HG03460 (cell line): ENCODE results near the gene DGKI.

Source experiments
- ATAC-seq: cut with Tn5 transposase; IDR thresholded peaks from one replicate; pipeline ENCODE4 v1.9.1; 2021; ENCODE audit not compliant: unreplicated experiment

Gene DGKI

GRCh38 chr7:137563981-137564380, 282.8 kb downstream of the DGKI start:
- ATAC-seq, result no peak

- no peak for ATAC-seq
Observed at GRCh38 chr7:137547485-137547884, 299.3 kb downstream of the DGKI start.

- no peak for ATAC-seq
Observed at GRCh38 chr7:137546671-137547070, 300.1 kb downstream of the DGKI start.

GRCh38 chr7:137546009-137546408, 300.8 kb downstream of the DGKI start:
- no peak for ATAC-seq

- no peak for ATAC-seq
Observed at GRCh38 chr7:137545059-137545716, 301.6 kb downstream of the DGKI start.

- ATAC-seq, result no peak
Observed at GRCh38 chr7:137544453-137545058, 302.2 kb downstream of the DGKI start.

GRCh38 chr7:137539111-137539715, 307.6 kb downstream of the DGKI start:
- no peak for ATAC-seq

GRCh38 chr7:137538361-137538762, 308.4 kb downstream of the DGKI start:
- ATAC-seq, result no peak

- ATAC-seq, result no peak
Observed at GRCh38 chr7:137535579-137535978, 311.2 kb downstream of the DGKI start.

- no peak for ATAC-seq
Observed at GRCh38 chr7:137531671-137532070, 315.1 kb downstream of the DGKI start.

- ATAC-seq, result no peak
Observed at GRCh38 chr7:137527634-137528033, 319.1 kb downstream of the DGKI start.

GRCh38 chr7:137523171-137523570, 323.6 kb downstream of the DGKI start:
- no peak for ATAC-seq

- no peak for ATAC-seq
Observed at GRCh38 chr7:137521451-137521850, 325.3 kb downstream of the DGKI start.

GRCh38 chr7:137519947-137520346, 326.8 kb downstream of the DGKI start:
- ATAC-seq, result no peak

- ATAC-seq, result no peak
Observed at GRCh38 chr7:137519181-137519691, 327.5 kb downstream of the DGKI start.

- ATAC-seq, result no peak
Observed at GRCh38 chr7:137513091-137513490, 333.7 kb downstream of the DGKI start.

GRCh38 chr7:137507096-137507495, 339.7 kb downstream of the DGKI start:
- no peak for ATAC-seq

- no peak for ATAC-seq
Observed at GRCh38 chr7:137506031-137506430, 340.7 kb downstream of the DGKI start.

GRCh38 chr7:137501562-137501961, 345.2 kb downstream of the DGKI start:
- ATAC-seq, result no peak

- no peak for ATAC-seq
Observed at GRCh38 chr7:137492889-137493288, 353.9 kb downstream of the DGKI start.

- no peak for ATAC-seq
Observed at GRCh38 chr7:137489880-137490279, 356.9 kb downstream of the DGKI start.

GRCh38 chr7:137488038-137488437, 358.7 kb downstream of the DGKI start:
- ATAC-seq, result no peak
